Epithelial cell of prostate (primary cell): ENCODE results near the gene SHISAL1.
"Not testable (repeated sequence)": the region's sequence is repeated elsewhere in the genome, so short reads cannot be mapped to it uniquely, and the experiment has no call there.

ENCODE experiments used
- DNase-seq: peaks from one replicate; pipeline ENCODE4 v3.0.0-alpha.2; 2011; ENCODE audit warnings: low read depth, low spot score
- H3K27ac ChIP-seq: fragments of 450-650 bp; 2 replicates; pipeline ENCODE4 v1.5.1; 2017; ENCODE audit warnings: mild to moderate bottlenecking

SHISAL1 gene

DNA sequence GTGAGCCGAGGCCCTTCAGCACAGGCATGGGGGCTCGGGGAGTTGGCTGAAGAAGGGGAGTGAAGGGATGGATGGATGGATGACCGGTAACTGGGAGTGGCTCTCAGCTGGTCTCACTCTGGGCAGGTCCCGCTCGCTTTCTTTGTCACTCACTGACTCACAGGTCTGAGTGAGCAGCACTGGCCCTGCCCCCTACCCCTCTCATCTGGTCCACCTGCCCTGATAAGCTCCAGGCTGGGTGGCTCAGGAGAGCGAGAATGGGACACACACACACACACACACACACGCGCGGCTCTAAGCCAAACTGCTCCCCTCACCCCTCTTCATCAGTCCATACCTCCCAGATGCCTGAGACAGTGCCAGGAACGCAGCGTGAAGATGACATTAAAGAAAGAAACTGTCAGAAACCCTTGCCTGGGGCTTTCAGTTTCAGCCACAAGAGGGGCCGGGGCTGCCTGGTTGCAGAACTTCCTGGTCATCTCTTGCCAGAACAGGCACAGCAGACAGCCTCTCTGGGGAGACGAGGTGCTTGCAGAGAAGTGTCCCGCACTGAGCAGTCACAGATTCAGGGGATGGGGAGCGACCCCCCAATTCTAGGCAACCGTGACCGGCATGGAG, 16.5 kb upstream of the SHISAL1 start:
- no peak overlapping the region for H3K27ac ChIP-seq
- DNase-seq: no peak

- no peak for DNase-seq
- H3K27ac ChIP-seq: no peak overlapping the region
These were observed 16.0 kb upstream of the SHISAL1 start for GRCh38 chr22:44328762-44329161.

GRCh38 chr22:44328326-44328725, 15.6 kb upstream of the SHISAL1 start:
- DNase-seq: no peak

DNA sequence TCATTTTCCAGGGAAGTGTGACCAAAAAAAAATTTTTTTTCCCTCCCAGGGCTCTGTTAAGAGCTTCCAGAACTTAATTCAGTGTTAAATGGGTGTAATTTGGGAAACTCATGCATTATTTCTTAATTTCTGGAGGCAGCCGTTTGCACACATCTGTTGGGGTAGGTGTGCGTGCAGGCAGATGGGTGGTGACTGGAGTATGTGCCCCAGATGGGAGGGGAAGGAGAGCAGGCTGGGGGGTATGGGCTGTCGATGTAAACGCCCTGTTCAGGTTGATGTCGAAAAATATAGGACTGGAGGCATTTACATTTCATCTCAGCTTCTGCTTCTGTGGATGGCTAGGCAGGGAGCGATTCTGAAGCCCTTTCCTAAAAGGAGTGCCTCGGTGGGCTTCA, 13.7 kb upstream of the SHISAL1 start:
- H3K27ac ChIP-seq: no peak overlapping the region
- DNase-seq: no peak

More at GRCh38 chr22:44328326-44328725, 15.6 kb upstream of the SHISAL1 start:
- no peak overlapping the region for H3K27ac ChIP-seq

DNA sequence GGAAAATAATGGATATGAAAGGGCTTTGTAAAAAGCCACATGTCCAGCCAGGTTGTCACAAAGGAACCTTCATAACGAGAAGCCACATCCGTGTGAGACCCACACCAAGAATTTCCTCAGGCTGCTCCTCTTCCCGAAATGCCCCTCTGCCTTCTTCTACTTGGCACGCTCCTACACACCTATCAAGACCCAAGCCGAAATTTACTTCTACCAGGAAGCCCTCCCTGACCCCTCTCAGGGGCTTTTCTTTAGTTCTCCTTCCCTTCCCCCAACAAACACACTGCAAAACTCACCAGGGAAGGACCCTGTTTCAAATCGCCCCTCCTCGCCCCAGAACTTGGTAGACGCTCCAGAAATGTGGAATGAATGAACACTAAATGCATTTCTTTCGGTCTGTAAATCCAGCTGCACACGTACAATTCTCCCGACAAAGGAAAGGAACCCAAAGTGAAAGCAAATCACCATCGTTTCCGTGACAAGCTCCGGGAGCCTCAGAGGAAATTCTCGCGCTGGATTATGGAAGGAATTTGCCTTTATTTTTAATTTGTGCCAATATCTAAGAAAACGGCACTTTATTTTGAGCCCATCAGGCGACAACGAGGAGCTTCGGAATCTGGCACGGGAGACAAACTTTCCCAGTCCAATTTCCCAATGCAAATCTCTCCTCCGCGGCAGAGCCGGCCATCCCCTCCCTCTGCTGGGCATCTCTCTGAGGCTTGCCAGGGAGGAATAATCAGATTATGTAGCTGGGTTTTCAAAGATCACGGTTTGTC, 13.2 kb upstream of the SHISAL1 start:
- no peak for DNase-seq
- no peak overlapping the region for H3K27ac ChIP-seq

- not testable (repeated sequence) for DNase-seq, H3K27ac ChIP-seq
These were observed 10.5 kb upstream of the SHISAL1 start for GRCh38 chr22:44323140-44323790.

- H3K27ac ChIP-seq: no peak overlapping the region
- no peak for DNase-seq
These were observed 6.9 kb upstream of the SHISAL1 start for GRCh38 chr22:44319685-44320084.

DNA sequence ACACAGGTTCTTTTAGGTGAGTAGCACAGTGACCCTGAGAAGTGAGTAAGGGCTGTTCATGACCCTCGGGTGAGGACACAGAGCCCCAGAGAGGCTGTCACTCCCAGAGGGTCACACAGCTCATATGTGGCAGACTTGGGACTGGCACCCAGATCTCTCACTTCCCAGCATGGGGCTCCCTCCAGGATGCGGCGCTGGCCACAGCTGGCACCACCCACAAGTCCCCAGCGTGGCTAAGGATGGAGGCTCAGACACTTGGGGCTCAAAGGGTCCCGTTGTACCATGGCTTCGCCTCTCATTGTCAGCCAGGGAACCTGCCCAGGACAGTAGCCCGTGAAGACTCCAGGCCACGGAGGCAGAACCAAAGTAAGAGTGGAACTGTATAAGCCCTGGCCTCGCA, 6.0 kb upstream of the SHISAL1 start:
- H3K27ac ChIP-seq: no peak overlapping the region

GRCh38 chr22:44317886-44318637, 5.3 kb upstream of the SHISAL1 start:
- no peak overlapping the region for H3K27ac ChIP-seq
- no peak for DNase-seq

More for the DNA sequence above, 6.0 kb upstream of the SHISAL1 start:
- DNase-seq: no peak

GRCh38 chr22:44317123-44317444, 4.3 kb upstream of the SHISAL1 start:
- no peak for DNase-seq
- no peak overlapping the region for H3K27ac ChIP-seq

DNA sequence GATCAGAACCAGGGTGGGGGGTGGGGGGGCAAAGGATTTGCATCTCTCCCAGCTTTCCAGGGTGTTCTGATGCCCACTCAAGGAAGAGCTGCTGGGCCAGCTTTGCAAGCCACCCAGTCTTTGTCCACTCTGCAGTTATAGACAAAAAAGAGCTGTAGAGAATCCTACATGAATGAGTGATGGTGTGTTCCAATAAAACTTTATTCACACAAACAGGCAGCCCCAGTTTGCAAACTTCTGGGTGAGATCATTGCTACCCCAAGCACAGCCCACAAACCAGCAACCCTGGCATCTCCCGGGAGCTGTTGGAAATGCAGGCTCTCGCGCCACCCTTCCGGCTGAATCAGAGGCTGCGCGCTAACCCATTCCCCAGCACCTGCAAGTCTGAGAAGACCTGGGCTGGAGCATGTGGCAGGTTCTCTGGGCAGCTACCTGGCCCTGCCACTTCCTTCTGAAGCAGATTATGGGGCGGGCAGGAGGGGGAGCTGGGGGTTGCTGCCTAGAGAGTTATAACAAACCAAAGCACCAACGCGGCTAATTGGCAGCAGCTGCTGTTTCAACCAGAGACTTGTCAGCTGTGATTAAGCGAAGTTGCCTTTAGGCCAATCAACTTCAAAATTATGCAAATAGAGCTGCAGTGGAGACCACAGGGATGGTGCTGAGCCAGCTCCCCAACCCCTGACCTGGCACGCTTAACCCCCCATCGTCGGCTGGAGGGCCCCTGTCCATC, 3.8 kb upstream of the SHISAL1 start:
- no peak overlapping the region for H3K27ac ChIP-seq
- DNase-seq: no peak

GRCh38 chr22:44314425-44315067, 1.8 kb upstream of the SHISAL1 start:
- DNase-seq: no peak

DNA sequence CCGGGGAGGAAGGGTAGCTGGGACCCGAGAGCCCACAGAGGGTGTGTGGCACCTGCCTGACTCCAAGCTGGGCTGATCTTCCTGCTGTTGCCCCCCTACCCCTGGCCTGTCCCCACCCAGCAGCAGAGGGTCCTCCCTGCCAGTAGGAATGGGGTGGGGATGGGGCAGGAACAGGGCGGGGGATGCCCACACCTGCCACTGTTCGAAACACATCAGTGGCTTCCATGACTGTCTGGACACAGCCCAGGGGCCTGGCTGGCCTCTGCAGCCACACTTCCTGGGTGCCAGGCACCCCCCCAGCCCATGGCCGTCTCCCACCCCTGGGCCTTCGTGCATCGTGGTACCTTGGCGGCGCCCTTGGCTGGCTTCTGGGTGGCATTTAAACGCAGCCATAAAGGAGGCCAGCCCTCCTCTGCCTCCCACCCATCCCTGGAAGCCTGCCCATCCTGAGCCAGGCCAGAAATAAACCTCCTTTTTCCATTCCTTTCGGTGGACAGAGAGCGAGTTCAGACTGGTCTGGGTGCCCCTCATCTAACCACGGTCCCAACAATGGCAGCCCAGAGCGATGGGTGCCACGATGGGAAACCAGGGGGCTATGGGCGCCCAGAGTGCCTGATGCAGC, 745 bp upstream of the SHISAL1 start:
- DNase-seq: no peak
- no peak overlapping the region for H3K27ac ChIP-seq

More at GRCh38 chr22:44314425-44315067, 1.8 kb upstream of the SHISAL1 start:
- H3K27ac ChIP-seq: no peak overlapping the region

- DNase-seq: no peak
- no peak overlapping the region for H3K27ac ChIP-seq
These were observed 938 bp downstream of the SHISAL1 start for GRCh38 chr22:44311855-44312170.

DNA sequence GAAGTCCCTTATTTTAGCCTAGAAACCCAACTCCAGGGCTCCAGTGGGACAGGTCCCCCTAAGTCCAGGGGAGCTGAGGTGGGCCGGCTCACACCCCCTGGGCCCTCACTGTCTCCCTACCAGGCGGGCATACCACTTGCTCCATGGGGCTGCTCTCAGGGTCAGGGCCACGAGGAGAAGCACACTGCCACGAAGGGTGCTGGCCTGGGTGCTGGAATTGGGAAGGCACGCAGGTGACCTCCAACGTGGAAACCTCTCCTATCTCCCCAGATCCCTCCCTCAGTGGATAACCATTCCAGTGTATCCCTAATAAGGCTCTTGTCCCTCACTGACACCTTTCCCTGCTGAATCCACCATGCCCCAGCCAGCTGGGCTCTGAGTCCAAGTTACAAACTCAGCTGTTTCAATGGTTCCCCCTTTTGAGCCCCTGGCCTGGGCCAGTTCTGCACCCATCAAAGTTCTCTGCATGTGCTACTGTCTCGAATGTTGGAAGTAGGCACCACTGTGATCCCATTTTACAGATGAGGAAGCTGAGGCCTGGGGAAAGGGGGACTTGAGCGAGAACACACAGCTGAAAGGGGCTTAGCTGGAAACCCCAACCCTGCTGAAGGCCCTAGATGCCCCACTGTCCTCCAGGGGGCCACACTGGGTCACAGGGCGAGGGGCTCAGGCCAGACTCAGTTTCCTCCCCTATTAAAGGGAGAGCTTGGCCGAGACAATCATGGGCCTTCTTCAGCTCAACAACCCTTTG, 1.5 kb downstream of the SHISAL1 start:
- DNase-seq: no peak
- no peak overlapping the region for H3K27ac ChIP-seq

DNA sequence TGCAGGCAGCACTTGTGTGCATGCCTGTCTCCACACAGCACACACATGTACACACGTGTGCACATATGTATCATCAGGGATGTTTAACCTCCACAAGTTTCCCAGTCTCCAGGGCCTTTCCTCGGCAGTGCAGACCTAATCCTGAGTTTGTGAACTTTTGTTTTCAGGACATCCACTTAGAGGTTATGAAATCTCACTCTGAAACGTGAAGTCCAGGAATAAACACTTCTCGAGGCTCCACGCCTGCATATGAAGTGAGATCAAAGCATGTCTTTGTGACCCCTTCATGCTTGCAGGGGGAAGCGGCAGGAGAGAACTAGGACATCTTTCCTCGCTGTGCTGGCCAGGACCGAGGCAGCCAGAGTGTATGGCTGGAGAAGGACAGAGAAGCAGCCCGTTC, 3.1 kb downstream of the SHISAL1 start:
- H3K27ac ChIP-seq: no peak overlapping the region
- DNase-seq: no peak

- DNase-seq: peak; percentile 88
- no peak overlapping the region for H3K27ac ChIP-seq
These were observed 3.6 kb downstream of the SHISAL1 start for GRCh38 chr22:44309137-44309536.

GRCh38 chr22:44307509-44308169, 5.1 kb downstream of the SHISAL1 start:
- H3K27ac ChIP-seq: no peak overlapping the region
- DNase-seq: no peak
